ENCODE measurements around the gene PDPK1. TPM values are rescaled to one million over a fixed set of nuclear protein-coding genes. Genes with fewer than 3 reads are reported as not detected.
"Not testable (repeated sequence)": the region's sequence is repeated elsewhere in the genome, so short reads cannot be mapped to it uniquely, and the experiment has no call there.

The PDPK1 gene
- total and polyA plus RNA-seq, 2 donors from 2014 or later = 14.3 to 52.3 TPM

GRCh38 chr16:2557150-2557549, 19.3 kb downstream of the PDPK1 start:
- H3K4me3 ChIP-seq (ENCODE audit: low read length in 3 of 3); H3K27ac ChIP-seq (ENCODE audit: low read depth in 2 of 2, low read length in 2 of 2); H3K36me3 ChIP-seq (ENCODE audit: control insufficient read depth in 2 of 3, insufficient read depth in 3 of 3, low read length in 3 of 3); H3K4me1 ChIP-seq (ENCODE audit: control insufficient read depth in 2 of 3, insufficient read depth in 2 of 3, low read depth in 1 of 3, low read length in 3 of 3); FAIRE-seq; intact Hi-C loops (cut with DNase I); H3K9me3 ChIP-seq (ENCODE audit: control insufficient read depth in 2 of 3, insufficient read depth in 1 of 3, low read length in 3 of 3); DNase-seq; H3K9ac ChIP-seq (ENCODE audit: low read length in 3 of 3); H3K27me3 ChIP-seq (ENCODE audit: control insufficient read depth, insufficient read depth, low read length): not testable (repeated sequence)

GRCh38 chr16:2560131-2560797, 22.4 kb downstream of the PDPK1 start:
- H3K27me3 ChIP-seq (ENCODE audit: control insufficient read depth, insufficient read depth, low read length); intact Hi-C loops (cut with DNase I); H3K9ac ChIP-seq (ENCODE audit: low read length in 3 of 3); H3K9me3 ChIP-seq (ENCODE audit: control insufficient read depth in 2 of 3, insufficient read depth in 1 of 3, low read length in 3 of 3); H3K36me3 ChIP-seq (ENCODE audit: control insufficient read depth in 2 of 3, insufficient read depth in 3 of 3, low read length in 3 of 3); H3K4me3 ChIP-seq (ENCODE audit: low read length in 3 of 3); H3K27ac ChIP-seq (ENCODE audit: low read depth in 2 of 2, low read length in 2 of 2); FAIRE-seq; H3K4me1 ChIP-seq (ENCODE audit: control insufficient read depth in 2 of 3, insufficient read depth in 2 of 3, low read depth in 1 of 3, low read length in 3 of 3): not testable (repeated sequence)
- peak in 1 of 5 donors; percentile 31 for DNase-seq

DNA sequence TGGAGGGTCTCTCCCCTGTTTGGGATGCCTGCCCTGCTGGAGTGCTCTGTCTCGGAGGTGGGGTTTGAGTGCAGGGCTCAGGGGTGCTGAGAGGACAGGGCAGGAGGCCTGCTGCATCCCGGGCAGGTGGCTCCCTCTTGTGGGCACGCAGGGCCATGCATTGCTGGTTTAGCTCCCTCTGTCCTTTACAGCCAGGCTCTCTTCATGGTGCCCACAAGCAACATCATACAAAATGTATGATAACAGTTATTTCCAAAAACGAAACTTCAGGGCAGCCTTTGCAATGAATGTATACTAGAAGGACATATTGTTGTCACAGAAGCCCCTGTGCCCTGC, 22.9 kb downstream of the PDPK1 start:
- H3K9ac ChIP-seq (ENCODE audit: low read length in 3 of 3); H3K4me3 ChIP-seq (ENCODE audit: low read length in 3 of 3); H3K27me3 ChIP-seq (ENCODE audit: control insufficient read depth, insufficient read depth, low read length); FAIRE-seq; H3K4me1 ChIP-seq (ENCODE audit: control insufficient read depth in 2 of 3, insufficient read depth in 2 of 3, low read depth in 1 of 3, low read length in 3 of 3); intact Hi-C loops (cut with DNase I); H3K27ac ChIP-seq (ENCODE audit: low read depth in 2 of 2, low read length in 2 of 2); H3K36me3 ChIP-seq (ENCODE audit: control insufficient read depth in 2 of 3, insufficient read depth in 3 of 3, low read length in 3 of 3); H3K9me3 ChIP-seq (ENCODE audit: control insufficient read depth in 2 of 3, insufficient read depth in 1 of 3, low read length in 3 of 3): not testable (repeated sequence)
- peak in 1 of 5 donors; percentile 73 for DNase-seq
- peak; percentile 42 for TF ChIP-seq CTCF (IDR thresholded peaks at IDR 0.05; ENCODE audit: borderline replicate concordance, extremely low read depth, insufficient read depth)

DNA sequence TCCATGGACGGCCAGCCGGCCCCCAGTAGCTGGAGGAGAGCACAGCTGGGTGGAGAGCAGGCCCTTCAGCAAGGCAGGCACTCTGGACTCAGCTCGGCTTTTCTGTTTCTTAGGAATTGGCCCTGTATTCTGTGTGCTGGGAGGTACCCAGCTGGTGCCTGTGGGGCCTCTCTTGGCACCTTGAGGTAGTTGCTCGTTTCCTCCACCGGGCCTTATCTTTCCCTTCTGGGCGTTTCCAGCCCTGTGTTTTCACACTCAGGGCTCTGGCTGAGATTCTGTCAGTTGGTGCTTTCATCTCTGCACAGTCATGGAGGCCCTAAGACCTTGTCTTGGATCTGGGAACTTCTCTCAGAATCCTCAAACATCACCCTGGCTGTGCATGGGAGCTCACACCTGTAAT, 29.7 kb downstream of the PDPK1 start:
- H3K27me3 ChIP-seq (ENCODE audit: control insufficient read depth, insufficient read depth, low read length); FAIRE-seq; intact Hi-C loops (cut with DNase I); H3K4me1 ChIP-seq (ENCODE audit: control insufficient read depth in 2 of 3, insufficient read depth in 2 of 3, low read depth in 1 of 3, low read length in 3 of 3); H3K9ac ChIP-seq (ENCODE audit: low read length in 3 of 3); H3K27ac ChIP-seq (ENCODE audit: low read depth in 2 of 2, low read length in 2 of 2); H3K9me3 ChIP-seq (ENCODE audit: control insufficient read depth in 2 of 3, insufficient read depth in 1 of 3, low read length in 3 of 3); H3K36me3 ChIP-seq (ENCODE audit: control insufficient read depth in 2 of 3, insufficient read depth in 3 of 3, low read length in 3 of 3); H3K4me3 ChIP-seq (ENCODE audit: low read length in 3 of 3); DNase-seq: not testable (repeated sequence)

DNA sequence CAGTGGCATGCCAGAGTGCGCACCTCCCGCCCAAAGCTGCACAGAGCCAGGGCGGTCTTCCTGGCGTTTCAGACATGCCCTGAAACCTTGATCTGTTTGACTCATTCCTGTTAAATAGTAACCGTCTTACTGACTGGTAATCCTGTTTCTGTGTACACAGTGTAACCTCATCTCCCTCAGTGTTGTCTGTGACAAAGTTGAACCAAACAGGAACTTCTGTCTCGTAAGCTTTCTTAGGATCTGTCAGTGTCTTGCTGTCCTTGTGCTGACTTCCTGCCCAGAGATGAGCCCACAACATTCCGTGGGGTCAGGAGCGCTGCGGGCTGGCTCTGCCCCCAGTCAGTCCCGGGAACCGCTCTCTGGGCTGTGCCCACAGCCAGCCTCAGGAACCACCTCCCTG, 30.8 kb downstream of the PDPK1 start:
- DNase-seq; H3K4me3 ChIP-seq (ENCODE audit: low read length in 3 of 3); H3K36me3 ChIP-seq (ENCODE audit: control insufficient read depth in 2 of 3, insufficient read depth in 3 of 3, low read length in 3 of 3); H3K27ac ChIP-seq (ENCODE audit: low read depth in 2 of 2, low read length in 2 of 2); H3K9ac ChIP-seq (ENCODE audit: low read length in 3 of 3); H3K4me1 ChIP-seq (ENCODE audit: control insufficient read depth in 2 of 3, insufficient read depth in 2 of 3, low read depth in 1 of 3, low read length in 3 of 3); H3K27me3 ChIP-seq (ENCODE audit: control insufficient read depth, insufficient read depth, low read length); intact Hi-C loops (cut with DNase I); H3K9me3 ChIP-seq (ENCODE audit: control insufficient read depth in 2 of 3, insufficient read depth in 1 of 3, low read length in 3 of 3): not testable (repeated sequence)
- peak; percentile 37 for FAIRE-seq

DNA sequence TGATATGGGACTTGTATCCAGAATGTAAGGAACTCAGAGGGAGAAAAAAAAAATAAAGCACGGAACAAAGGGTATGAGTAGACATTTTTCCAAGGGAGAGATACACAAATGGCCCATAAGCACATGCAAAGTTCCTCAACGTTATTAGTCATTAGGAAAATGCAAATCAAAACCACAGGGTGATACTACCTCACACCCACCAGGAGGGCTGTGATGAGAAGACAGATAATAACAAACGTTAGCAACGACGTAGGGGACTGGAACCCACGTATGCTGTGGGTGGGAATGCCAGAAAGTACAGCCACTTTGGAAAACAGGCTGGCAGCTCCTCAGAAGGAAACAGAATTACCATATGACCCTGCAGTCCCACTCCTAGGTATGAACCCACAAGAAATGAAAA, 34.9 kb downstream of the PDPK1 start:
- H3K27ac ChIP-seq (ENCODE audit: low read depth in 2 of 2, low read length in 2 of 2); H3K27me3 ChIP-seq (ENCODE audit: control insufficient read depth, insufficient read depth, low read length); H3K36me3 ChIP-seq (ENCODE audit: control insufficient read depth in 2 of 3, insufficient read depth in 3 of 3, low read length in 3 of 3); H3K4me3 ChIP-seq (ENCODE audit: low read length in 3 of 3); intact Hi-C loops (cut with DNase I); H3K9me3 ChIP-seq (ENCODE audit: control insufficient read depth in 2 of 3, insufficient read depth in 1 of 3, low read length in 3 of 3); H3K9ac ChIP-seq (ENCODE audit: low read length in 3 of 3); H3K4me1 ChIP-seq (ENCODE audit: control insufficient read depth in 2 of 3, insufficient read depth in 2 of 3, low read depth in 1 of 3, low read length in 3 of 3); FAIRE-seq; DNase-seq: not testable (repeated sequence)

GRCh38 chr16:2575839-2576238, 38.0 kb downstream of the PDPK1 start:
- DNase-seq = peak in 1 of 5 donors; percentile 13
- intact Hi-C loops (cut with DNase I); H3K27me3 ChIP-seq (ENCODE audit: control insufficient read depth, insufficient read depth, low read length); FAIRE-seq; H3K27ac ChIP-seq (ENCODE audit: low read depth in 2 of 2, low read length in 2 of 2); H3K36me3 ChIP-seq (ENCODE audit: control insufficient read depth in 2 of 3, insufficient read depth in 3 of 3, low read length in 3 of 3); H3K4me1 ChIP-seq (ENCODE audit: control insufficient read depth in 2 of 3, insufficient read depth in 2 of 3, low read depth in 1 of 3, low read length in 3 of 3); H3K9me3 ChIP-seq (ENCODE audit: control insufficient read depth in 2 of 3, insufficient read depth in 1 of 3, low read length in 3 of 3); H3K4me3 ChIP-seq (ENCODE audit: low read length in 3 of 3); H3K9ac ChIP-seq (ENCODE audit: low read length in 3 of 3): not testable (repeated sequence)

DNA sequence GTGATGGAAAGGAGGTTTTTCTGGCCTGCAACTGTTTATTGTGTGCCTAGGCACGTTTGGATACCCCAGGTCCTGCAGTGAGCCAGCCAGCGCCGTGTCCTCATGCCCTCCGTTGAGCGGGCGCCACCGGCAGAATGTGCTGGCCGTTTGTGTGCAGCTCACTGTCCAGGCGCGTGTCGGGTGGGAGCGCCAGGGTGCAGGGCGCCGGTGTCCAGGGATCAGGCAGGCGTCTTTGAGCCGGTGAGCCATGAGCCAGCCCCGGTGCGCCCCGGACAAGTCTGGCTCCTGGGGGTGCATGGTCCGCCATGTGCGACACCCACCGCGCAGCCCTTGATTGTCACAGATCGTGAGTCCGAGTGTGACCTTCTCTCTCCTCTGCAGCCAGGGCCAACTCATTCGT, 39.2 kb downstream of the PDPK1 start:
- H3K4me1 ChIP-seq (ENCODE audit: control insufficient read depth in 2 of 3, insufficient read depth in 2 of 3, low read depth in 1 of 3, low read length in 3 of 3); H3K4me3 ChIP-seq (ENCODE audit: low read length in 3 of 3); H3K36me3 ChIP-seq (ENCODE audit: control insufficient read depth in 2 of 3, insufficient read depth in 3 of 3, low read length in 3 of 3); H3K9ac ChIP-seq (ENCODE audit: low read length in 3 of 3); FAIRE-seq; H3K9me3 ChIP-seq (ENCODE audit: control insufficient read depth in 2 of 3, insufficient read depth in 1 of 3, low read length in 3 of 3); H3K27me3 ChIP-seq (ENCODE audit: control insufficient read depth, insufficient read depth, low read length); H3K27ac ChIP-seq (ENCODE audit: low read depth in 2 of 2, low read length in 2 of 2); intact Hi-C loops (cut with DNase I): not testable (repeated sequence)
- DNase-seq = peak in 1 of 5 donors; percentile 22
